Activated gamma-delta T cell treated with anti-CD3 and anti-CD28 coated beads, Interleukin-2, amount 50 U/mL, for 16 hours (primary cell): Measurements from ENCODE around the gene HINFP.
"Not testable (repeated sequence)": the region's sequence is repeated elsewhere in the genome, so short reads cannot be mapped to it uniquely, and the experiment has no call there.

Experiments used
- DNase-seq: peaks from one replicate; pipeline ENCODE4 v3.0.0-alpha.2; 2020; ENCODE audit warnings: low read depth

Gene HINFP

GRCh38 chr11:119117004-119117706 is 4.2 kb upstream of the HINFP start:
- no peak for DNase-seq

- DNase-seq: no peak
Measured at GRCh38 chr11:119118227-119118626, 3.2 kb upstream of the HINFP start.

- DNase-seq: no peak
Measured at GRCh38 chr11:119118946-119119345, 2.4 kb upstream of the HINFP start.

DNA sequence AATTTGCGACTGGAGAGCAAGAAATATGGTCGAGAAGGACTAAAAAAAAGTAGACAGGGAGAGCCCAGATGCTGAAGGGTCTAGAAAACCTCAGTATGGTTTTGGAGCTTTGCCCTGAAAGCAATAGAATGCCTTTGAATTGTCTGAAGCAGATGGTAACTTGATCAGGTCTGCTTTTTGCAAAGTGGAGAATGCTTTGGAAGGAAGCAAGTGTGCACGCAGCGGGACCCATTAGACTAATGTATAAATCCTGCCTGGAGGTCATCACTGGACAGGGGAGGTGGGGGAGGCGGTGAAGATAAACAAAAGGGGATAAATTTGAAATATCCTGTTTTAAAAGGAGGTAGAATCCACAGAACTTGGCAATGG is 757 bp upstream of the HINFP start:
- no peak for DNase-seq

GRCh38 chr11:119121811-119122124 is 388 bp downstream of the HINFP start:
- no peak for DNase-seq

GRCh38 chr11:119125821-119126220 is 4.4 kb downstream of the HINFP start:
- DNase-seq: no peak

- DNase-seq: no peak
Measured at GRCh38 chr11:119126675-119127268, 5.4 kb downstream of the HINFP start.

DNA sequence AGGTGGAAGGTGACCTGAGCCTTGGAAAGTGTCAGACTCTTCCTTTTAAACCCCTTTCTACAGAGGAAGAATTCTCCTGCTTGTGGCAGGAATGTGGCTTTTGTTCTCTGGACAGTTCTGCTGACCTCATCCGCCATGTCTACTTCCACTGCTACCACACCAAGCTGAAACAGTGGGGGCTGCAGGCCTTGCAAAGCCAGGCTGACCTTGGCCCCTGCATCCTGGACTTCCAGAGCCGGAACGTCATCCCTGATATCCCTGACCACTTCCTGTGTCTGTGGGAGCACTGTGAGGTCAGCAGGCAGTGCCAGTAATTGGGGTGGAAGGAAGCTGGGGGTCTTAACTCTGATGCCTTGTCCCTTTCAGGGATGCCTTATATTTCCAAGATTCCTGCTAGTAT is 9.3 kb downstream of the HINFP start:
- no peak for DNase-seq

DNA sequence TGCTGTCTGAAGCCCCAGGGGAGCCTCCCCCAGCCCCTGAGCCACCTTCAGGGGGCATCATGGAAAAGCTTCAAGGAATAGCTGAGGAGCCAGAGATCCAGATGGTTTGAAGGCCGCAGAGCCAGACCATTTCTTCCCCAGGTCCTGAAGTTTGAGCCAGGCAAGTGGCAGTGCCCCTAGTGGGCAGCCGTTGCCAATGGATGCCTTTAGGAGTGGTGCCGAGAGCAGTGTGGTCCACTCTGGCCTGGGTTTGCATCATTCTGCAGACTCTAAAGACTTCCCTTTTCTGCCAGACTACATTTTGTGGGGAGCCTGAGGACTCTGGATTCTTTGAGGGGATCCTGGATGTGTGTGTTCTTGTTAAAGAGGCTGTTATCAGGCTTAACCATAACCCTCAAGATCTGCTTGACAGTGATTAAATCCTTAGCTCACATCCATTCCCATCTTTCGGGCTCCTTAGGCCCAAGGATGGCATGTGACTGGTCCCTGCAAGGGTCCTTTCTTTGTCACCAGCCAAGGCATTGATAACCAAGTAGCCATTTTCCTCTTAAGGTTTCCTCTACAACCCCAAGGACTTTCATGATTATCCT is 13.1 kb downstream of the HINFP start:
- DNase-seq: no peak

DNA sequence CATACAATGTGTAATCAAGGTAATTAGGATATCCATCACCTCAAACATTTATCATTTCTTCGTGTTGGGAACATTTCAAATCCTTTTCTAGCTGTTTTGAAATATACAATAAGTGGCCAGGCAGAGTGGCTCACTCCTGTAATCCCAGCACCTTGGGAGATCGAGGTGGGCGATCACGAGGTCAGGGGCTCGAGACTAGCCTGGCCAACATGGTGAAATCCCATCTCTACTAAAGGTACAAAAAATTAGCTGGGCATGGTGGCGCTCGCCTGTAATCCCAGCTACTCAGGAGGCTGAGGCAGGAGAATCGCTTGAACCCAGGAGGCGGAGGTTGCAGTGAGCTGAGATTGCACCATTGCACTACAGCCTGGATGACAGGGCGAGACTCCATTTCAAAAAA is 17.9 kb downstream of the HINFP start:
- not testable (repeated sequence) for DNase-seq

GRCh38 chr11:119144825-119145486 is 23.6 kb downstream of the HINFP start:
- no peak for DNase-seq

DNA sequence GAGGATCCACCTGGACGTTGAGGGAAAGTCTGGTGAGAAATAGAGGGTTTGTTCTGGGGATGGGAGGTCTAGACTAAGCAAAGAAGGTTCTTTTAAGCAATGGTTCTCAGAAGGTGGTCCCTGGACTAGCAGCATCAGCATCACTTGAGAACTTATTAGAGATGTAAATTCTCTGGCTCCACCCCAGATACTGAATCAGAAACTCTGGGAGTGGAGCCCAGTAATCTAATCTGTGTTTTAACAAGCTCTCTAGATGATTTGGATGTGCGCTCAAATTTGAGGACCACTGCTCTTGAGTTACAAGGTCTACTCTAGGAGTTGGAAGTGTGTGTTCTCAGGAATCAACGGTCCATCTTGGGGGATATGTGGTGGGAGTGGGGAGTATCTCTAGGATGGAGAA is 24.2 kb downstream of the HINFP start:
- no peak for DNase-seq

DNA sequence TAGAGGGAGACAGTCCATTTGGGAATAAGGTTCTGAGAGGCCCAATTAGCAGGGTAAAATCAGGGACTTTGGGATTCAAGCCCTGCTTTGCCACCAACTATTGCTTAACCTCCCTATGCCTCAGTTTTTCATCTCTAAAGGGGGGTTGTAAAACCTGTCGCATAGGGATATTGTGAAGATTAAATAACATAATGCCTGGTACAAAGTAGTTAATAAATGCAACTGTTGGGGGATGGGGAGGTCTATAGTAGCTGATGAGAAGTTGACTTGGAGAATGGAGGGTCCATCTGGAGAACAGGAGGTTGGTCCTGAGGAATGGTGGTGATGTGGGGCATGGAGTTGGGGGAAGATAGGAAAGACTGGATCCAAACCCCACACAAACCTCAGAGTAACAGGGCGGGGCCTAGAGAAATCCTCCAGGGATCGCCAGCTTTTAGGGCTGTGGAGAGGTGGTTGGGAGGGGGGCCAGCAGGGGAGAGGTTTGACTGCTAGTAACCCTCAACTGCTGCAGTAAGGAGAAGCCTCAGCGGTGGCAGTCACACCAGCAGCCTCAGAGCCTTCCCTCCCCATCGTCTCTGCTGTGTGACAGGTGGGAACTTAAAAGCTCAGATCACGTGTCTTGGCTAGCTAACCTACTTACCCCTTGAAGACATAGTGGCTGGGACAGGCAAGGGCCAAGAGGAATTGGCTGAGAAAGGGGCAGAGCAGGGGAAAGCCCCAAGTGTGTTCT is 26.4 kb downstream of the HINFP start:
- DNase-seq: no peak

- no peak for DNase-seq
Measured at GRCh38 chr11:119148720-119149017, 27.3 kb downstream of the HINFP start.

DNA sequence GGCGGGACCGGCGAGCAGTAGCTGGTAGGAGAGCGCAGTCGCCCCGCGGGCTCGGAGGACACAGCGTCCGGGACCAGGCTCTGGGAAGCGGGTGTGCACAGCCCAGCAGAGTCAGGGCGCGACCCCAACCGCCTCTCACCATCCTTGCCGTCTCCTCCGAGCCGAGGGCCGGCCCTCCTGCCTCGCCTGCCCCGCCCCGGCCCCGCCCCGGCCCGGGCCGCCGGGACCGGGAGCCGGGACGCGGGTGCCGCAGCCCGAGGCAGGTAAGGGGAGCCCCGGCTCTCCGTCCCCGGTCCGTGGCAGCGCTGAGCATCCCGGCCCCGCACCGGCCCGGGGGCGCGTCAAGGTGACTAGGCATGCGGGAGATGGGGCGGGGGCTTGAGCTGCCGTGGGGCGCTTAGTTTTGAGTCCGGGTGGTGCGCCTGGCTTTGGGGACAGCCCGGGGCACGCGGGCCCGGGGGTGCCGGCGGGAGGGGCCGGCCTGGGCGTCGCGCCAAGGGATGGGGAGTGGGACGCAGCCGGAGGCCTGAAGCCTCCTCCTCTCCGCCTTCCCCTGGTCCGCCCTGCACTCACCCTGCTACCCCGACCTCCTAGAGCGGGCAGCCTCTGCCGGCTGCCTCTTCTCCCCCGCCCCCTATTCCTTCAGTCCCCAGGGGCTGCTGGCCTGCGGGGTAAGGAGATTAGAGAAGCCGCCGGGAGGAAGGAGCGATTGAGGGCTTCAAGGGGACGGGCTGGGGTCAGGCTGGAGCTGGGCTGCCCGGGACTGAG is 27.8 kb downstream of the HINFP start, which contains the start of gene ABCG4:
TSS of gene ABCG4 (plus strand) at position 35 of the 768 bp plus-strand sequence. CDS start 914 bp downstream, outside the sequence.
- DNase-seq: no peak

- DNase-seq: no peak
Measured at GRCh38 chr11:119149786-119150275, 28.5 kb downstream of the HINFP start.

- DNase-seq: no peak
Measured at GRCh38 chr11:119152043-119152442, 30.7 kb downstream of the HINFP start.

DNA sequence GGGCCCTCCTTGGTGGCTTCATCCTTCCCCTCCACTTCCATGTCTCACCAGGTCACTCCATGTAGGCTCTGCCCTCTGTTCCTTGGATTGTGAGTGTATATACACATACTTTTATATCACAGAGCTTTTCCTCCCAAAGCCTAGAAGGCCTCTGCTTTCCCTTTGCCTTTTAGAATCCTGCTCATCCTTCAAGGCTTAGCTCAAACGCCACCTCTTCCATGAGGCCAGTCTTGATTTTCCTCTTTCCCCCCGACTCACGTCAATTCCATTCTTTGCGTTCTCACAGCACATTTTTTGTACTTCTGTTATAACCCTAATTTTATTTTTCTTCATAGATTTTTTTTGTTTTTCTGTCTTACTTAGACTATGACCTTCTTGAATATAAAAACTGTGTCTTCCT is 31.2 kb downstream of the HINFP start:
- DNase-seq: no peak

DNA sequence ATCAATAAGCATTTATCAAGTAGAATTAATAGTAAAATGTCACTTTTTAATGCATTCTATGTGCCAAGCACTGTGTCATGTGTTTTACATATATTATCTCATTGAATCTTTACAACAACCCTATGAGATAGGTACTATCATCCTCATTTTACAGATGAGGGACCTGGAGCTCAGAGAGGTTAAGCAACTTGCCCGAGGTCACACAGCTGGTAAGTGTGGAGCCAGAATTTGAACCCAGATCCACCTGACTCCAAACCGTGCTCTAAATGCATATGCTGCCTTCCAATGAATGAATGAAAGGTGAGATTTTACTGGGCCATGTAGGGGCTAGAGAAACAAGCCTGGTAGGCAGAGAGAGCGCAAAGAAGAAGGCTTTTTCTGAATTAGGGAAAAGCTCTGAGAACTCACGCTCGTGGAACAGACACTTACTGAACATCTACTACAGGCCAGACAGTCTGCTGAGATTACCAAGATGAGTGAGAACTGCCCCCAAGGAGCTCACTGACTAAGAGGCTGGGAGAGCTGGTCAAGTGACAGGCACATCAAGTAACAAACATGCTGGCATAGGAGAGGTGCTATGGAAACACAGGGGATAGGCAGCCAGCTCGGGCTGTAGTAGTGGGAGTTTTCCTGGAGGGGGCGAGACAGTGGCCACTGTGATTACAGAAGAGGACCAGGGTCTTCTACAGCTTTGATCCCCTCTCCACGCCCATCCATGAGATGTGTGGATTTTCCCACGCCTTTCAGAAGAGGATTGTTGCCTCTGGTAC is 31.9 kb downstream of the HINFP start:
- no peak for DNase-seq

DNA sequence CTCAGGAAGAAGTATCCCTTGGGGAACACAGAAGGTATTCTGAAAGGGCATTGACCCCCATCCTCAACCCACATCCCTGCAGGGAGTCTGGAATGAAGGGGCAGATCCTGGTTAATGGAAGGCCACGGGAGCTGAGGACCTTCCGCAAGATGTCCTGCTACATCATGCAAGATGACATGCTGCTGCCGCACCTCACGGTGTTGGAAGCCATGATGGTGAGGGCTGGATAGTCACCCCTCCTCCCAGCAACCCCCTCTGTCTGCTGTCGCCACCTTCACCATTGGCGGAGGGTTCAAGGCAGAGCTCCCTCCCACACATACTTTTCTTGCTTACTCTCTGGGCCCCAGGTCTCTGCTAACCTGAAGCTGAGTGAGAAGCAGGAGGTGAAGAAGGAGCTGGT is 32.8 kb downstream of the HINFP start:
- DNase-seq: no peak
